Measurements from ENCODE around the gene LILRB2. TPM values are rescaled to one million over a fixed set of nuclear protein-coding genes. Genes with fewer than 3 reads are reported as not detected.

Gene LILRB2
- total and polyA plus RNA-seq, 2 donors (not counting 3 experiments of a cell fraction or from before 2014, with no cell fraction given): not detected

- no TSS peak for BruUV-seq (replicated peaks)
- Histone ChIP-seq H3K27ac (ENCODE audit: insufficient read depth, low read depth, low read length) (no peak overlapping the region), H3K4me2 (ENCODE audit: insufficient read depth, low read length) (no peak overlapping the region), H3K9me1 (replicated peaks; ENCODE audit: control insufficient read depth, extremely low read depth, insufficient read depth, low read length) (no peaks in the 10 kb centered on the region), H3K27me3 (ENCODE audit: control insufficient read depth in 2 of 2, insufficient read depth in 2 of 2, low read length in 2 of 2) (peaks cover 0 to 2% of the 10 kb centered on the region in 2 experiments), H3K9me3 (replicated peaks; ENCODE audit: control insufficient read depth, insufficient read depth, low read length) (no peaks in the 10 kb centered on the region), H3K4me3 (replicated peaks in 1 of 3; ENCODE audit: insufficient read depth in 1 of 3, low read depth in 1 of 3, low read length in 3 of 3) (no peak overlapping the region), H3K36me3 (ENCODE audit: control insufficient read depth in 2 of 2, extremely low read depth in 1 of 2, insufficient read depth in 2 of 2, low read length in 2 of 2) (no peaks in the 10 kb centered on the region), H3K4me1 (ENCODE audit: control insufficient read depth, extremely low read depth, insufficient read depth, low read length) (no peaks in the 10 kb centered on the region), H2AFZ (ENCODE audit: low read depth, low read length) (no peak overlapping the region), H3K79me2 (ENCODE audit: control insufficient read depth, insufficient read depth, low read length) (no peaks in the 10 kb centered on the region), H3K9ac (replicated peaks; ENCODE audit: extremely low read depth, insufficient read depth, low read length) (no peak overlapping the region), H4K20me1 (replicated peaks; ENCODE audit: control insufficient read depth, extremely low read depth, insufficient read depth, low read length) (no peaks in the 10 kb centered on the region)
- TF ChIP-seq EZH2 (IDR thresholded peaks at IDR 0.05; ENCODE audit: borderline replicate concordance, low read depth, low read length, severe bottlenecking) (no peak), MYC (IDR thresholded peaks at IDR 0.05; ENCODE audit: low read depth, low read length) (no peak)
- CTCF ChIA-PET: interaction anchor here (1.1 to 1.6 kb wide), 5 partner anchors 9 to 88 kb away, joined by 3 to 8 read pairs (median 3); no protein-coding TSS in a partner anchor
- dilution Hi-C loops (cut with MboI; ENCODE audit: extremely low pct_ligation_motif_present, low sequenced_read_pairs): no loop called here
- DNase-seq (ENCODE audit: low read depth, low spot score) (no peak), FAIRE-seq (no peak)
- POLR2A ChIA-PET: no interaction called here
- intact Hi-C loops (cut with micrococcal nuclease): loop anchor here (1.0 kb wide), 1 partner anchor 66 kb away; no protein-coding TSS in a partner anchor
These were observed 44.7 kb upstream of the LILRB2 start for GRCh38 chr19:54325631-54326030.

- DNase-seq (ENCODE audit: low read depth, low spot score) (peak; percentile 51), FAIRE-seq (peak; percentile 47)
- H3K36me3 ChIP-seq (ENCODE audit: control insufficient read depth in 2 of 2, extremely low read depth in 1 of 2, insufficient read depth in 2 of 2, low read length in 2 of 2): no peaks in the 10 kb centered on the region
- no peaks in the 10 kb centered on the region for H3K9me1 ChIP-seq (replicated peaks; ENCODE audit: control insufficient read depth, extremely low read depth, insufficient read depth, low read length)
- H3K9ac ChIP-seq (replicated peaks; ENCODE audit: extremely low read depth, insufficient read depth, low read length): no peak overlapping the region
- H3K4me3 ChIP-seq (replicated peaks in 1 of 3; ENCODE audit: insufficient read depth in 1 of 3, low read depth in 1 of 3, low read length in 3 of 3): no peak overlapping the region
- H3K27me3 ChIP-seq (ENCODE audit: control insufficient read depth in 2 of 2, insufficient read depth in 2 of 2, low read length in 2 of 2): peaks cover 0 to 2% of the 10 kb centered on the region in 2 experiments
- H3K4me2 ChIP-seq (ENCODE audit: insufficient read depth, low read length): no peak overlapping the region
- TF ChIP-seq MAX (IDR thresholded peaks at IDR 0.05; ENCODE audit: insufficient read depth, insufficient read length): no peak
- TF ChIP-seq CTCF (IDR thresholded peaks at IDR 0.05; ENCODE audit: extremely low read depth in 1 of 2, insufficient read depth in 1 of 2, low read depth in 1 of 2, low read length in 2 of 2): peak; percentile 70 to 79
- no peak for TF ChIP-seq FOS (IDR thresholded peaks at IDR 0.05; ENCODE audit: borderline replicate concordance, insufficient read depth, low read length)
- ChIA-PET CTCF (interaction anchor here (1.0 to 2.4 kb wide), 6 partner anchors 15 to 88 kb away, joined by 3 to 24 read pairs (median 6); no protein-coding TSS in a partner anchor), POLR2A (no interaction called here)
- H3K9me3 ChIP-seq (replicated peaks; ENCODE audit: control insufficient read depth, insufficient read depth, low read length): no peaks in the 10 kb centered on the region
- dilution Hi-C loops (cut with MboI; ENCODE audit: extremely low pct_ligation_motif_present, low sequenced_read_pairs) (no loop called here), intact Hi-C loops (cut with micrococcal nuclease) (loop anchor here (1.0 kb wide), 1 partner anchor 66 kb away; no protein-coding TSS in a partner anchor)
- H2AFZ ChIP-seq (ENCODE audit: low read depth, low read length): no peak overlapping the region
- H4K20me1 ChIP-seq (replicated peaks; ENCODE audit: control insufficient read depth, extremely low read depth, insufficient read depth, low read length): no peaks in the 10 kb centered on the region
- no peaks in the 10 kb centered on the region for H3K4me1 ChIP-seq (ENCODE audit: control insufficient read depth, extremely low read depth, insufficient read depth, low read length)
- H3K79me2 ChIP-seq (ENCODE audit: control insufficient read depth, insufficient read depth, low read length): no peaks in the 10 kb centered on the region
- BruUV-seq (replicated peaks): no TSS peak
- H3K27ac ChIP-seq (ENCODE audit: insufficient read depth, low read depth, low read length): no peak overlapping the region
These were observed 44.3 kb upstream of the LILRB2 start for GRCh38 chr19:54325194-54325621.

Measured in endothelial cell of umbilical vein (primary cell).